ENCODE data around the gene ALG2.

The ALG2 gene

DNA sequence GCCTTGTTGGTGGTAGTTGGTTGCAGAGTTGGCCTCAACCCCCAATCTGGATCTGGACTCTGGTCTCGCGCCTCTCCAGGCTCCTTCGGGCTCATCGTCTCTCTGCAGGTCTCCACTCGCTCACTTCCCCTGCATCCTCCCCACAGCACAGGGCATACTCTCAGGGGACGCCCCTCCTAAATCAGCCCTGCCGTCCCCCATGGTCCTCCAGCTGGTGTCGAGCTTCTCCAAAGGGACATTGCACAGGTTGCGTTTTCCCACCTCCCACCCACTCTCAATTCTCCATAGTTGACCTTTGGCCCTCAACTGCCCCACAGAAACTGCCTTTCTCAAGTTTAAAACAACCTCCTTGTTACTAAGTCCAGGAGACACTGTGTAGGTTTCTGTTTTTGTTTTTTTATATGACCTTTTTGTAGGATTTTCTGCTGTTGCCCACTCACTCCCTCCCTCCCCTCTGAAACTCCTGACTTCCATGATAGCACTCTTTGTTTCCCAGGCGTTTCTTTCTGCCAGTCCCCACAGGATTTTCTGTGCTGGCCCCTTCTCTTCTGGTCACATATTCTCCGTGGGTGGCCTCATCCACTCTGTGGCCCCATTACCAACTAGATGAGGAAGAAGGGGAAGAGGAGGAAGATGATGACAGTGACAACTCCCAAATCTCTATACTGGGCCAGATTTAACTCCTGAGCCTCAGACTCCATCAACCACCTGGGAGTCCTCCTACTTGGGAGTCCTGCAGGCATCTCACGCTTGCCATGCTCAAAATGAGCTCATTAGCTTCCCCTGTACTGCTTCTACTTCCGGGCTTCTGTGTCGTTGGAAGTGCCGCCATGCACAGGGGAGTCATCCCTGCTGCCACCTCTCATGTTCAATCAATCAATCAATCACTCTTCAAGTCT lies 50.3 kb downstream of the ALG2 start:
- DNase-seq, result no peak

- no peak for DNase-seq
Observed at GRCh38 chr9:99169982-99170761, 51.6 kb downstream of the ALG2 start.

DNA sequence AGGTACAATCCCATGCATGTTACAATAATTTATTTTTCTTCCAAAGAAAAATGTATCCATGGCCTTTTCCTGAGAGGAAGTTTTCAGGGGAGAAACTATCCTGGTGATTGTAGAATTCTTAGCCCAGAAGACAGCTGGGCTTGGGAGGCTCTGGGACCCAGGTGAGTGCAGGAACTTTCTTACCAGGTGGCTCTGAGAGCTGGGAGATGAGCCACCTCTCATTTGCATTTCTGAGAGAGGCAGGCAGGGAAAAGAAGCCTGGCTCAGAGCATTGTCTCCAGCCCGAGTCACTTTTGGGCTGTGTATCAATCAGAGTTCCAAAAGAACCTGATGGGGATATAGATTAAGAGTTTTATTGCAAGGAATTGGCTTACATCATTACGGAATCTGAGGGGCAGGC lies 52.7 kb downstream of the ALG2 start:
- DNase-seq, result no peak

- no peak for DNase-seq
Observed at GRCh38 chr9:99167694-99168093, 54.0 kb downstream of the ALG2 start.

GRCh38 chr9:99167119-99167518 lies 54.6 kb downstream of the ALG2 start:
- DNase-seq, result no peak

All from NCI-H2171 (cell line).